ENCODE measurements around the gene NRG2. TPM values are rescaled to one million over a fixed set of nuclear protein-coding genes. Genes with fewer than 3 reads are reported as not detected.

The NRG2 gene
- total RNA-seq, 1 donor from 2014 or later: 0.81 TPM

DNA sequence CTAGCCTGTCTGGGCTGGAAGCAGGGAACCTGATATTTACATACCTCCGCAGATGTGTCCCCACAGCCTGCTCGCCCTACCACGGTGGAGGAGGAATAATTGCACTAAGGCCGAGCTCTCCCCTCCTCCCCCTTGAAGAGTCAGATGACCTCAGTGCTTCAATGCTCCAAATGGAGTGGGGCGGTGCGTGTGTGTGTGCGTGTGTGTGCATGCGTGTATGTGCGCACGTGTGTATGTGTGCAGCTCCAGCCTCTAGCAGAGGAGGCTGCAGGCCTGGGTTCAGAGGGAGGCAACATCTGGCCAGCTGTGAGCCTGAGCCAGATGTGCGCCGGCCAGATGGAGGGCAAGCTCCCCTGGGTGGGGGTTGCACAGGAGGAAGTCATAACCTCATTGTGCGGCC is 90.5 kb downstream of the NRG2 start:
- ATAC-seq (no peak), DNase-seq (ENCODE audit: low spot score) (no peak)

GRCh38 chr5:139951983-139952382 is 91.1 kb downstream of the NRG2 start:
- no peak for DNase-seq (ENCODE audit: low spot score)

GRCh38 chr5:139951296-139951924 is 91.7 kb downstream of the NRG2 start:
- DNase-seq (ENCODE audit: low spot score) (peak; percentile 28), ATAC-seq (no peak)

More at GRCh38 chr5:139951983-139952382, 91.1 kb downstream of the NRG2 start:
- ATAC-seq: no peak

DNA sequence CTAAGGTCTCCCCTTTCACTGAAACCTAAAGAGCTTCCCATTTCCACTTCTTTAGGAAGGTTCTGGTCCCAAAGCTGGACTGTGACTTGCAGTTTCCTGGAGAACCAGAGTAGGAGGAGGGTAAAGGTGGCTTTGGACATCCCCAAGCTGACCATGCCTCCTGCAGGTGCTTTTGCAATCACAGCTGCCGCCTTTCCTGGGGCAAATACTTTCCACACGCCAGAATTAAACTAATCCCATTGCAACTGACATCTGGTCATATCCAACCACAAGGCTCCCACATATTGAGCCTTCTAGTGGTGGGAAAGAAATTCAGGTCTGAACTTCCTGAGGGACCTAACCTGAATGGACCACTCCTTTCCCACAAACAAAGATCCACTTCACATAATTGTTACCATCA is 92.7 kb downstream of the NRG2 start:
- ATAC-seq (no peak), DNase-seq (ENCODE audit: low spot score) (no peak)

- peak; percentile 23 for DNase-seq (ENCODE audit: low spot score)
- no peak for ATAC-seq
Observed at GRCh38 chr5:139949710-139950109, 93.4 kb downstream of the NRG2 start.

GRCh38 chr5:139947727-139948126 is 95.4 kb downstream of the NRG2 start:
- ATAC-seq: no peak

GRCh38 chr5:139946440-139946839 is 96.7 kb downstream of the NRG2 start:
- DNase-seq (ENCODE audit: low spot score): no peak
- ATAC-seq: no peak

More at GRCh38 chr5:139947727-139948126, 95.4 kb downstream of the NRG2 start:
- no peak for DNase-seq (ENCODE audit: low spot score)

- no peak for DNase-seq (ENCODE audit: low spot score)
- no peak for ATAC-seq
Observed at GRCh38 chr5:139946006-139946405, 97.1 kb downstream of the NRG2 start.

DNA sequence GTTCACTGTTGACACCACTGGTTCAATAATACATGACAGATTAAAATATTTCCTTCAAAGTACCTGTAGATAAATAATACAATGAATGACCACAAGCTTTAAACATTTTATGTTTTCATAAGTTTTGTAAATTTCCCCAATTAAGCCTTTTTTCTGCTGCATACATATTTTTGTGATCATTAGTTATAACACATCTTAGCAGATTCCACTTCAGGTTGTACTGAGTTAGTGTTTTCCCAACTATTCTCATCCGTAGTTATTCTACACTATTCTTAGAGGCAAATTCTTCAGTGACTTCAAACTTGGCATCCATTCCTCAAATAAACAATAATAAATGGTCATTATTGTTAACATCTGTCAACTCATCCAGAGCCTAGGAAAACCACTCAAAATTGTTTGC is 100.9 kb downstream of the NRG2 start:
- DNase-seq (ENCODE audit: low spot score) (no peak), ATAC-seq (no peak)

- DNase-seq (ENCODE audit: low spot score) (no peak), ATAC-seq (no peak)
Observed at GRCh38 chr5:139930406-139930805, 112.7 kb downstream of the NRG2 start.

DNA sequence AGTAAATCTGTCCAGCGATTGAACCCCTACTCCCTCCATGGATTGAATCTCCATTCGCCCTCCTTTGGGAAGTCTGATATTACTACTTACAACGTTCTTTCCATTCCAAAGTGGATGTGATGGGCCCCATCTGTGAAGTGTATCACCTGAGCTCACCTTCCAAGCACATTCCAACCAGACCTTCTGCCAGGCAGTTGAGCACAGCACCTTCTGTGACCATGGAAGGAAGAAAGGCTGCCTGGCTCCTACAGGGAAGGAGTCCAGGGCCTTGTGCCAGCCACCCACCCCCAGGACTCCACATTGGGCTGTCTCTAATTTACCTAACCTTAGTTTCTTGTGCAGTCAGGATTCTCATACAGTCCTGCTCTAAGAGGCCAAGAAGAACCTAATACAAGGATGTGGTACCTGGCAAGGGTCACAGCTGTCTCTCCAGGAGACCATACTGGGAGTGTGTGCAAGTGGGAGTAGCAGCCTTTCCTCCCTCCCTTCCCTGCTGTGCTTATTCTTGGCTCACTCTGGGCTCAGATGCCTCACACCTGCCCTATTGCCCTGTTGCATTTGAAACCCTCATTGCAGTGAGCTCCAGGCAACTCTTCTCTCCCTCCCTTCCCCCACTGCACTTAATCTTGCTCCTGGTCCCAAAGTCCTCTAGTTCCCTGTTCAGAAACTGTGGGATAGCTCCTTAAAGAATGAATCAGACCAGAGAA is 116.1 kb downstream of the NRG2 start:
- DNase-seq (ENCODE audit: low spot score): no peak
- peak; percentile 81 for ATAC-seq

GRCh38 chr5:139925650-139926640 is 117.2 kb downstream of the NRG2 start:
- no peak for ATAC-seq
- no peak for DNase-seq (ENCODE audit: low spot score)

GRCh38 chr5:139925216-139925562 is 117.9 kb downstream of the NRG2 start:
- DNase-seq (ENCODE audit: low spot score) (no peak), ATAC-seq (no peak)

DNA sequence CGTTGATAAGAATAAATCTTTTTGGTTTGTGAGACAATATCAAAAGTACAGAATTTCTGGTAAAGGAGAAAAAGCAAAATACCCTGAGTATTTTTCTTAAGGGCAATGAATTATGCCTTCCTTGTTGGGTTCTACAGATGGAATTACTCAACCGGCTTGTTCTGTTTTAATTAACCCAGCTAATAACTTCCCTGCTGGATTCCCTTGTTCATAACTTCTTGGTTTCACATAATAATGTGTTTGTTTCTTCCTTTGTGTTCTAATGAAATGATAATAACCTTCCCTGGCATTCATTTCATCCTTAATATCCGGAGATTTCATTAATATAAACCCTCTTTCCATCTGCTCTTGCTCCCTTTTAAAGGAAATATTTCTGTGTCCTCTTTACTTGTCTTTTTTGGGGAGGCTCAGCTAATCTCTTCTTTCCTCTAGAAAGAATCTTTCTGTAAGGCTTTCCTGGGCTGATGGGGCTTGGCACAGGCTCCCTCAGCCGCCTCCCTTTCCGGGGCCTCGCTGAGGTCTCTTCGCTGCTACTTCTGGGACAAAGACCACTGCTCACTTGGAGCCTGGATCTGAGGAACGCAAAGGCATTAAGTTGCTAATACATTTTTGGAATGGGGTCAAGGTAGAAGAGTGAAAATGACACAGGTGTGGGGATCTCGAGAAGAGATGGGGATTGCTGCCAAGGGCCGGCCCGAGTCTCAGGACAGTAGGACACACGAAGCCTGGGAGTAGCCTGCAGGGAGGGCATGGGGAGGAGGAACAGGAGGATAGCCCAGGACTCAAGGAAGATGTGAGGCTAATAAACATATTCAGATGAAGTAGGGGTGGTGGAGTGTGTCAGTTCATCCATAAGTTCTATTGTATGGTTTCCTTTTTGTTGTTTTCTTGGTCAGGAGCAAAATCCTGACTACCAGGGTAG is 118.5 kb downstream of the NRG2 start:
- DNase-seq (ENCODE audit: low spot score): no peak
- ATAC-seq: no peak

GRCh38 chr5:139919308-139919707 is 123.8 kb downstream of the NRG2 start:
- DNase-seq (ENCODE audit: low spot score) (no peak), ATAC-seq (no peak)

DNA sequence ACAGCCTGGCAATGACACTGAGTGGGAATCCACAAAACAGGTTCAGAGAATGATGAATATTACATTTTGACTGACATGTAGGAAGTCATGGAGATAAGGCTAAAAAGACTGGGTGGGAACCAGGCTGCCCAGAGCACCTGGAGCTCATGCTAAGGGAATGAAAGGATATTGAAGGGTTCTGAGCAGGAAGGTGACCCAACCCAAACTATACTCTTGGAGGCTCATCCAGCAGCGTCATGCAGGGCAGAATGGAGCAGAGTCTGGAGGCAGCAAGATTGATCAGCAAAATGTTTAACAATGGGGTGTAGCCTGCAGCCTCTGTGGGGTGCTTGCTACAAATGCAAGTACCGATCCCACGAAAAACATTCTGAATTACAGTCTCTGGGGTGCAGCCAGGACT is 127.3 kb downstream of the NRG2 start:
- DNase-seq (ENCODE audit: low spot score) (no peak), ATAC-seq (no peak)

- no peak for DNase-seq (ENCODE audit: low spot score)
- ATAC-seq: no peak
Observed at GRCh38 chr5:139915266-139915665, 127.8 kb downstream of the NRG2 start.

DNA sequence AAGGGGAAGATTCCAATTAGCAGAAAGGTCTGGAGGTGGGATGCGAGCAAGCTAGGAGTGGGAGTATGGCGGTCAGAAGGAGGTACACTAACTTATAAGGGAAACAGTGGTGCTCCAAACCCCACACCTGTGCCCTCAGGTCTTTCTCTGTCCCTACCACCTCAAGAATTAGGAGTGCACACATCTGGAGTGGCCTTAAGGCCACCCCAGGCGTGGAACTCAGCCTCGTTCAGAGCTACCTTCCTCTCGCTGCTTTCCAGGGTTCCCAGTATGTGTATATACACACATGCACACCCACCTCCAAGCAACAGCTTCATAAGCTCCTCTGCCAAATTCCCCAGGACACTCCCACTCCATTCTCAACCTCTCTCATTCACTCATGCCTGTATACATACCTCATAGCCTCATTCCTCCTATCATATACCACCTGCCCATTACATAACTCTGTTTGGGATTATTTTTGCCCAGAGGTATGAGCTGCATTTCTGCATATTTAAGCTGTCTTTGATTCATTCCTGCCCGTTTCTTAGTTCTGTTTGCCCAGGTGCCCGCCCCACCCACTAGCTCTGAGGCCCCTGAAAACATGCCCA is 128.8 kb downstream of the NRG2 start:
- ATAC-seq (no peak), DNase-seq (ENCODE audit: low spot score) (no peak)

DNA sequence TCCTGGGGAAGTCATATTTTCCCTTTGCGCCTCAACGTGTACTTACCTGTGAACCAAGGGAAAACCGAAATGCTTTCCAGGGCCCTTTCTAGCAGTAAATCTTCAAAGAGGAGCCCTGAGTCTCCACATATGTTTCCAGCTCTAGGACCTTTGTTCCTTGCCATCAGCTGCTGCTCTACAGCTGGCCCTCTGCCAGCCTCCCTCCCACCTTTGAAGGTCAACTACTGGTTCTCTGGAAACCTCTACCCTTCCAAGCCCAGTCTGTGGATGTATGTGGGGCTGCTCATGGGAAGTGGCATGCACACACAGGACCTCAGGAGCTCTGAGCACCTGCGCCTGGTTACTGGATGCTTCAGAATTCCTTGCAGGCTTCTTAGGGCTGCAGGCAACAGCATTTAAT is 130.3 kb downstream of the NRG2 start:
- DNase-seq (ENCODE audit: low spot score) (peak; percentile 37), ATAC-seq (no peak)

DNA sequence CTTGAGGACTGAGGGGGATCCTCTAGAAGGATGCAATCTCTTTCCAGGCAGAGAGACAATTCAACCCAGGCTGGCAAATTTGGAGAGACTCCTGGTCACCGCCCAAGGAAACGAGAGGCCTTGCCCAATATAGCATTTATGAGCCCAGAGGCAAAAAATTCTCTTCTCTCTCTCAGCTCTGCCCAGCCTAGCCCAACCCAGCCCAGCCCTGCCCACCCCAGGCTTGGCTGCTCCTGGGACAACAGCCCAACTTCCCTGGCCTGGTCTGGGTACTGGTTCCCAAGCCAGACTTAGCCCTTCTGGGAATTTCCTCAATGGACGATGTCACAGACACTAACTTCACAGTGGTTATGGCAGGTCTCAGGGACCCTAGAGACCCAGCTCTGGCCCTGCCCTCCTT is 130.9 kb downstream of the NRG2 start:
- peak; percentile 28 for DNase-seq (ENCODE audit: low spot score)
- no peak for ATAC-seq

Data from left lobe of liver (tissue), 2 donors.